NT2/D1 (cell line): ENCODE results near the gene PRKAG2.

Experiments used
- SUZ12 ChIP-seq: IDR thresholded peaks from 2 replicates; pipeline ENCODE4 v1.6.1; 2011; ENCODE audit not compliant: insufficient read length, insufficient read depth; ENCODE audit errors: extremely low read depth
- ZNF274 ChIP-seq: IDR thresholded peaks from 2 replicates; pipeline ENCODE4 v1.6.1; 2011; ENCODE audit warnings: mild to moderate bottlenecking, low read depth, low read length

DNA sequence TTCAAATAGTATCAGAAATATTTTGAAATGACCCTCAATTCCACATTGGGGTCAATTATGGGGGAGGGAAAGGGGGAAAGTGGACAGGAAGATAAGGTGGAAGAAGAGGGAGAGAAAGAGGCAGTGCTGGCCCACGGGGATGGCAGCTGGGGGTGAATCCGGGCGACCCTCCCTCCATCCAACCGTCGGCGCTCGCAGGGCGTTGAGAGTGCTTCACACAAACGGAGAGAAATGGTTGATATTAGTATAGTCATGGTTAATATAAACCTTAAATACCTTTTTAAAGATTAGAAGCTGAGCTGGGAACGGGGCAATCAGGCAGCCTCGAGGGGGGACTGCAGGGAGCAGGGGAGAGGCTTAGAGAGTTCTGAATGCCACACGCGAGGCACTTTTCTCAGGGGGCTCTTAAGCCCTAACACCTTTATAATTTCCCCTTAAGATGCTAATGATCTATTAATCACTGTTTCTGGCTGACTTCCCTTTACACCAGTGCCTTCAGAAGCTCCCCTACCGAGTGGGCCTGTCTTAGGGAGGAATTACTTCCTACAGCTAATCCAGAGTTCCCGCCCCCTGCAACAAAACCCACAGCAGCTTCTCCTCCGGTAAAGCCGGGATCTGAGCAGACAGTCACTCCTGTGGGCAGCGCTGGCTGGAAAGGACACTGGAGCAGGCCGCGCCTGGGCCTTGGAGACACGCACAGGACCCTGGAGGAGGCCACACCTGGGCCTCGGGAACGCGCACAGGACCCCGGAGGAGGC, 39.5 kb downstream of the PRKAG2 start:
- TF ChIP-seq ZNF274 (no peak), SUZ12 (no peak)
